ENCODE results near the gene DPP10.

DPP10 gene

GRCh38 chr2:115739574-115739973, 1297.1 kb downstream of the DPP10 start:
- DNase-seq (ENCODE audit: low read depth), result no peak

DNA sequence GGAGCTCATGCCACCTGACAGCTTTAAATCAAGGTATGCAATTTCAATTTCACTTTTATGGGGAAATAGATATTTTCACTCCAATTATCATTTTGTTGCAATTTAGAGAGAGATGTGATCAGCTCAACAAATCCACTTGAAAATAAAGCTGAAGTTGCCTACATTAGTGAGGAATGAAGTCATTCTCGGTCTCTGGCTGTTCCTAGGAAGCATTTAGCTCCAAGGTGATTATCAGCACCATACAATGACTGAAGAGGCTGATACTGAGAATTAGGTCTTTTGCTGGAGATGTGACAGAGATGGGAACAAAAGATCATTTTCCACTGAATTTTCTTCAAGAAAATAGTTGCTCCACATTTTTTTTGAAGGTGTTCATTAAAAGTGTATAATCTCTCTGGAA, 1303.7 kb downstream of the DPP10 start:
- DNase-seq (ENCODE audit: low read depth), result no peak

DNA sequence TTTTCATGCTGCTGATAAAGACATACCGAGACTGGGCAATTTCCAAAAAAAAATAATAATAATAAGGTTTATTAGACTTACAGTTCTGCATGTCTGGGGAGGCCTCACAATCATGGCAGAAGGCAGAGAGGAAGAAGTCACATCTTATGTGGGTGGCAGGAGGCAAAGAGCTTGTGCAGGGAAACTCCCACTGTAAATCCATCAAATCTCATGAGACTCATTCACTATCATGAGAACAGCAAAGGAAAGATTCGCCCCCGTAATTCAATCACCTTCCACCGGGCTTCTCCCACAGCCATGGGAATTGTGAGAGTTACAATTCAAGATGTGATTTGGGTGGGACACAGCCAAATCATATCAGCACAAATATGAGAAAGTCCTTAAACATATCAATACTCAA, 1314.8 kb downstream of the DPP10 start:
- no peak for DNase-seq (ENCODE audit: low read depth)

DNA sequence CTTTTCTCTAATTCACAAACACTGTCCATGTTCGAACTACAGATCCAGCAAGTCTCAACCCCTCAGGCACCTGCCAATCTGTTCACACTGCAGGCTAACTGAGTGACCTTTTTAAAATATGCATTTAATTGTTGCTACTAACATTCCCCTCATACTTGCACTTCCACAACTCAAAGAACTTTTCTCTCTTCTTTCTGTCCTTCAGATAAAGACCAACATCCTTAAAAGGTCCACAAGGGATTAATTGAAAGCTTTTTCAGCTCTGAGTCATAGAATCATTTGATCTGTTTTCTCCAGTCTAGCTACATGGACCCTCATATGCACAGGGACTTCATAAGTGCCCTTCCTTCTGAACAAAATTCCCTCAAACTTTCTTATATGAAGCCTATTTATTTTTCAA, 1321.2 kb downstream of the DPP10 start:
- DNase-seq (ENCODE audit: low read depth), result no peak

GRCh38 chr2:115771516-115771915, 1329.1 kb downstream of the DPP10 start:
- no peak for DNase-seq (ENCODE audit: low read depth)

- no peak for DNase-seq (ENCODE audit: low read depth)
Observed at GRCh38 chr2:115774361-115774760, 1331.9 kb downstream of the DPP10 start.

GRCh38 chr2:115779085-115779632, 1336.7 kb downstream of the DPP10 start:
- no peak for DNase-seq (ENCODE audit: low read depth)

DNA sequence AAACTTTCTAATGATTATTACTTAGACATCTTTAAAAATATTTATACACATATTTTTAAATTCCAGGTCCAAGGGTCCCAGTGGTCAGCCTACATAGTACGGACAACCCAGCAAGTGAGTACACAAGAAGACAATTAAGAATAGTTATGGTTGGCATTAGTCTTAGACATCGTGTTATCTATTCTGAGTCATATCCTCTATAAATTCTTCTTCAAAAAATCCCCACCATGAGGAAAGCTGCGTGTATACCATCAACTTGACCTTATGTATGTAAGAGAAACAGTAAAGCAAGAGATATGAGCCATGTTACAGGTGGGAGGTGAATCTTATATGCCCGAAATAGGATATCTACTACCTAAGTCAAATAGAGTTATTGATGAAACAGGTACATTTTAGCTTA, 1339.8 kb downstream of the DPP10 start:
- DNase-seq (ENCODE audit: low read depth), result no peak

DNA sequence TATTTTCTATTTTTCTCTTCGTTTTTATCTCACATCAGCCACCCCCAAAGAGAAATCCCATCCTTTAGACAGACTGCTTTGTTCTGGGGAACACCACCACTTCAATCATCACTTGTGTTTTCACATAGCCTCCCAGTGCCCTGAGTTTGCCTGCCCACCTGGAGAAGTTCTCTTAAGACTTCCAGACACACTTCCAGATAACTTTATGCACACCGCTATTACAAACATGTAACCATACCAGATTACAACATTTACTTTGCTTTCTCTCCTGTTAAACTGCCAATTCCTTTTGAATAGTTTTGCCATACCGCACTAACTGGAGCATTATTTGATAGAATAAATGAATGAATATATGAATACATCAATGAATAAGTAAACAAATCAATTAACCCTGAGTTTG, 1353.6 kb downstream of the DPP10 start:
- DNase-seq (ENCODE audit: low read depth), result no peak

- DNase-seq (ENCODE audit: low read depth), result no peak
Observed at GRCh38 chr2:115807276-115807675, 1364.8 kb downstream of the DPP10 start.

DNA sequence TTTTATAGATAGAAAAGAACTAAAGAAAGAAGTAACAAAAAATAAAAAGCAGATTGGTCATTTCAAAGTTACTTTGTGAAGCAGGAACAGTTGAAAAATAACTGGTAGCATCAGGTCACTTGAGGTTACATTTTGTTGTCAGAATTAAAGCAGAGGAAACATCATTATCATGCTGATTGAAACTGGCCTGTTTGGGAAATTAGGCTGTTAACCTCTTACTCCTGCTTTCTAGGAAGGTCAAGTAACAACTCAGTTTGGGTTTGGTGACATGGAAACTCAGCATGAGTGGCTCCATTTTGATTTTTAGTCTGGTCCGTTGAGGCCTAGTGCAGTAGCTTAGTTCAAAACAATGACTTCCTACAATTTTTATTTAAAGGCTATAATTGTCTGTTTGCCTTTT, 1383.5 kb downstream of the DPP10 start:
- DNase-seq (ENCODE audit: low read depth), result no peak

GRCh38 chr2:115833196-115833595, 1390.8 kb downstream of the DPP10 start:
- no peak for DNase-seq (ENCODE audit: low read depth)

DNA sequence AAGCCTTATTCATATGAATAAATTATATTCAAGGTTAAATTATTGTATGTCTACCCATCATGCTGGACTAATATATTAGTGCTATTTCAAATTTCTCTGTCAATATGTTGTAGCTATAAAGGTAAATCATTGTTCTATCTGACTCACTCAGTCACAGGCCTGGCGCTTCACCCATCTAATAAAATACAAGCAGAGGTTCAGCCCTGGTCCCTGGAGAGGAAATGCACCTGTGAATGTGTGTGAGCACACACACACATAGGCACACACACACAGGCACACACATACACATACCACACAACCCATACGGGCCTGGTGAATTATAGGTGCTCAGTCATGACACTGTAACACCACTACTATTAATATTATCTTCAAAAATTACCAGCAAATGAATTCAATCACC, 1396.1 kb downstream of the DPP10 start:
- DNase-seq (ENCODE audit: low read depth), result no peak

GRCh38 chr2:115842306-115842705, 1399.9 kb downstream of the DPP10 start:
- DNase-seq (ENCODE audit: low read depth), result no peak

DNA sequence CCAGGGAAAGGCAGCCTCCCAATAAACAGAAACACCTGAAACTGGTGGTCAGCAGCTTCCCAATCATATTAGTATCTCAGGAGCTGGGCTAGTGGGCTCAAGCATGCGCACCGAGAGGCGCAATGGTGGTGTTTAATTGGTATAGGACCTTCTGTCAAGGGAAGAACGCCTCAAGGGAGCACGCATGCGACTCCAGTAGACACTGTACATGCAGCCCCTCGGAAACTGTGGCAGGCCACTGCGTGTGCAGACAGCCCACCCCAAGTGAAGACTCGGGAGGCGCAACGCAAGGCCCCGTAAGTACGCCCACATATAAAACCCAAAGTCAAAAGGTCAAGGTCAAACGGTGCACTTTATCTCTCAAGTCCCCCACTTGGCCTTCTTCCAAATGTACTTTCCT, 1405.8 kb downstream of the DPP10 start:
- no peak for DNase-seq (ENCODE audit: low read depth)

DNA sequence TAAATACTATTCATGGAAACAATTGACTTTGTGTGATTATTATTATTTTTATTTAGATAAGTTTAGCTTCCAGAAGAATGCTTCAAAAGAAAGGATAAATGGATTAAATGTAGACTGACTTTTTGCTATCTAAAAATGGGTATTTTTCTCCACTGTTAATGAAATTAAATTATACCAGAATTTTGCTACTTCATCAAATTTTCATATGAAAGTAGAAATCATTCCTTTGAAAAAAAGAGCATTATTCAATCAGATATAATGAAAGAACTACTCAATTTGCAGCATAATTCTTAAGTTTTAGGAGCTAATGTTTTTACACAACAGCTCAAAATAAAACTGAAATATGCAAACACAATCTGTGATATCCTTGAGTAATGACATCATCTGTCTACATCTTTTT, 1424.6 kb downstream of the DPP10 start:
- DNase-seq (ENCODE audit: low read depth), result no peak

DNA sequence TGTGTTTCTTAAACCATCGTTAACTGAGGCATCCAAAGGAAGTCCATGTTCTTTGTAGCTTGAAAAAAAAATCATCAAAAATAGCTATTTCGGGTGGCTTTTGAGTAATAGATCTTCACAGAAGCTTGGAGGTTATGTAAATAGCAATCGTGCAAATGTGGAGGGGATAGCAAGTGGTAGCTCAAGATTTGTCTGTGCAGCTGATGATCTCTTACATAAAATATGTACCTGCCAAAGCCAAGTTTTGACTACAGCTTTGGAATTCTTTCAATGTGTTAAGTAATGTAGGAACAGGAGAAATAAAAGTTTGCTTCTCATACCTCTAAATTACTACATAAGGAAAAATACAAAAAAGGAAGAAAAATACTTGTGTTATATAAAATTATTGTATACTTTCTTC, 1432.0 kb downstream of the DPP10 start:
- DNase-seq (ENCODE audit: low read depth), result no peak

DNA sequence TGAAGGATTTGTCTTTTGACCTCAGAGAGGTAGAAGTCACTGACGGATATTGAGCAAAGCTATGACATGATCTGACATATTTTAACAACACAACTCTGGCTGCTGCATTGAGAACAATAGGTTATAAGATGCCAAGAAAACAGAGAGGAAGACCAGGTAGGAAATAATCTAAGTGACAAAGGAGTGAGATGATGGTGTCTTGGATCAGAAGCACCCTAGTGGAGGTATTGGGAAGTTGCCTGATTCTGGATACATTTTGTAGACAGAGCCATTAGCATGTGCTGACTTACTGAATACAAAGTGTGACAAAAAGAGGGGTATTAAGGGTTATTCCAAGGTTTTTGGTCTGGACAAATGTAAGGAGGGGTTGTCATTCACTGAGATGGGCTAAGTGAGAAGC, 1438.1 kb downstream of the DPP10 start:
- no peak for DNase-seq (ENCODE audit: low read depth)

- no peak for DNase-seq (ENCODE audit: low read depth)
Observed at GRCh38 chr2:115887209-115887776, 1444.9 kb downstream of the DPP10 start.
